Hippocampal formation (tissue), 2 donors: ENCODE results near the gene ROPN1L.
"Not testable (repeated sequence)": the region's sequence is repeated elsewhere in the genome, so short reads cannot be mapped to it uniquely, and the experiment has no call there.

Experiments
- DNase-seq, 2 donors: peaks; one replicate each; lab custom pipeline; 2025; lab: John Stamatoyannopoulos, UW

ROPN1L gene

DNA sequence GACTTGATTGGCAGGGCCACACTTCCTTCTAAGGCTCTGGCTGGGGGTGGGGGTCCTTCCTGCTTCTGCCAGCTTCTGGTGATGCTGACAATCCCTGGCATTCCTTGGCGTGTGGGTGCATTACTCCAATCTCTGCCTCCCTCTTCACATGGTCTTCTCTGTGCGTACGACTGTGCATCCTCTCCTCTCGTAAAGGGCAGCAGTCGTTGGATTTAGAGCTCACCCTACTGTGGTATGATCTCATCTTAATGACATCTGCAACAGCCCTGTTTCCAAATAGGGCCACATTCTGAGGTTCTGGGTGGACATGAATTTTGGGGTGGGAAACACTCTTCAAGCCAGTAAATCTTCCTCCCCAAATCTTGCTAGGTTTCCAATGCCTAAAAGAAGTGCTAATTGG, 36.8 kb downstream of the ROPN1L start:
- DNase-seq = no peak

DNA sequence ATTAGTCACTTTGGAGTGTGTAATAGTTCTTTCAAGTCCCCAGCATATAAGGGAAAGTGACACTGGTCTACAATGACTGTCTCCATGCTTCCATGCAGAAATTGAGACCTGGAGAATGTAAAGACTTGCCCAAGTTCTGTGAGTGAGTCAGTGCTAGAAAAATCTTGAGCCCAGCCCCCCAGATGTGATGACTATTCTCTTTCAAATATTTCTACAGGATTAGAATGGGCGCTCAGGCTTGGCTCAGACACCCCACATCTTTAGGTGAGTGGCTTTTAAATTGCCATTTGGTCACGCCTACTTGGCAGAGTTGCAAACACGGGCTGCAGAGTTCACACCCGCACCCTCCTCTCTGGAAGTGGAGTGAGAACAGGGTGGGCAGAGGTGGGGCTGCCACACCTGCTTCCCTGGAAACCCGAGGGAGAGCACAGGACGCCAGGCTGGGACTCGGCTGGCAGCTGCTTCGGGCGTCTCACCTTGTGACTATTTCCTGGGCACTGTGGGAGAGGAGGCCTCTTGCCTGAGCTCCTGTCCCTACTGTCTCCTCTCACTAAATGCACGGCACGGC, 37.6 kb downstream of the ROPN1L start:
- DNase-seq = no peak

DNA sequence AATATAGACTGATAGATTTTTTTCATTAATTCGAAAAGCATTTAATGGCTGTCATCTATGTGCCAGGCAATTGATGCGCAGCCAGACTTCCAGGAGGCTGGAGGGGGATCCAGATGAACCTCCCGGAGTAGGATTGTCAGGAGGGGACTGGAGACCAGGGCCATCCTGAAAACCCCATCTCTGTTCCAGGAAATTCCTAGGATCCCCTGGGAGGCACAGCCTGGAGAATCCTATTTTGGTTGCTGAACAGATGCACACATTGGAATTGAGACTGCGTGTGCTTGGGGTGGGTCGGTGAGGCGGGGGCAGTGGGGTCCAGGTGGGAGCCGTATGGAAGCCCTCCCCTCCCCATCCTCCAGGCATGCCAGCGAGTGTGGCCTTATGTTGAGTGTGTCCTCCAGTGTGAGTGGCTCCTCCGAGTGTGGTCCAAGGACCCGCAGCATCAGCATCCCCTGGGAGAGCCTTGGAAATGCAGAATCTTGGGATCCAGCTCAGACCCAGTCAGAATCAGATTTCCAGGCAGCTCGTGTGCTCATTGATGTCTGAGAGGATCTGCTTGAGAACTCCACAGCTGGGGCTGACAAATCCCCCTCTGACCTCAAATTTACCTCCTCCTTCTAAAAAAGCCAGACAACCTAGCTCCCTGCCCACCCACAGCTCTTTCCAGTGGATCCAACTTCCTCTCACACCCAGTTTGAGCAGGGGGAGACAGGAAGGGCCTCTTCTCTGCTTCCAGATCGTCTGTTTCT, 38.7 kb downstream of the ROPN1L start:
- DNase-seq = no peak

DNA sequence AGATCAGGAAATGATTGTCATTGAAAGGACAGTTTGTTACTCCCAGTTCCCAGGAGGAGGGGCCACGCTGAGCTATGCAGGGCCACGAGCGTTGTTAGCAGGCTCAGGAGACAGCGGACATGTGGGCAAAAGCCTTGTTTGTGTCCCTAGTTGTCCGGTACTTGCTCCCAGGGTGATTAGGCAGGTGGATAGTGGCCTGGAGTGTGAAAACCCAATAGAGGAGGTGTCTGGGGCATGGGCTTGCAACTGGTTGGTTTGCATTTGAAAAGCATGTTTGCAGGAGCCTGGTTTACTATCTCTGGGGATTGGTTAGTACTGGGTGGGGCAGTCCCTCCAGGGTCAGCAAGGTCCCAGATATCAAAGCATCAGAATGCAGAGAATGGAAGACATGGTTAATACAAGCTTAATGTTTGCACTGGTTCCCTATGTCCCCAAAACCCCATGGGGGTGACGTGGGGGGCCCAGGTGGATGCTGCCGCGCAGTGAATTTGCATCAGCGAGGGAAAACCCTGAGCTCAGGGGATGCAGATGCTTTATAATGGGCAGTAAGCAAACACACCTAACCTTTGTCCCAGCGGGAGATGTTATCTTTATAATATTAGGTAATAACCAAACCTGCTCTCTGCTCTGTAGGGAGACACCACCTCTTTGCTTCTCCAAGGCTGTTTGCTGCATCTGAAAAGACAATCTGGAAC, 39.7 kb downstream of the ROPN1L start:
- DNase-seq = no peak

DNA sequence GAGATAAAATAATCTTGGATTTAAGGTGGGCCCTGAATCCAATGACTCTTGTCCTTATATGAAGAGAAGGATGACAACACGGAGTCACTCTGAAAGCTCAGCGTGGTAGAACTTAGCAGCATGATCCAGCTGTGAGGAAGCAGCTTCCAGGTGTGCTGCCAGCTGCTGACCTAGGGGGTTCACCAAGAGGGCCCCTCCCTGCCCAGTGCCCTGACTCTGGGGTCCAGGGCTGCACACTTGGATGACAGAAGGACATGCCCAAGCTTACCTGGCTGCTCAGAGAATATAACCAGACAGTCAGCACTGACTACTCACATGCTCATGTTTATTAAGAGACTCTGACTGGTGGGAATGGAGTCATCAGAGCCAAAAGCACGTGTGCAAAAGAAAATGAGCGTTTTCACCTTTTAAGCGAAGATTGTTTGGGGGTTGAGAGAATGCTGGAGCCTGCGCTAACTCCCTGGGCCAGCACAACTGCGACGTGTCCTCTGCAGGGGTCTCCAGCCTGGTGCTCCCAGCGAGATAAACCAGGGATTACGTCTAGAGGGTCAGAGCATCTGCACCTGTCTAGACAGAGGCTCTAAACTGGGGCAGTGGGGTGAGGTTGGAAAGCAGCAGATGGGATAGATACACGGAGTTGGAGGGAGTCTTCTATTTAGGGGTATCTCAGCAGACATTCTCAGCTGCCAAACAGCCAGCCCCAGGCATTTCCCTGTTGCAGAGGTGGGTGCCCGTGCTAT, 41.3 kb downstream of the ROPN1L start:
- DNase-seq = no peak

DNA sequence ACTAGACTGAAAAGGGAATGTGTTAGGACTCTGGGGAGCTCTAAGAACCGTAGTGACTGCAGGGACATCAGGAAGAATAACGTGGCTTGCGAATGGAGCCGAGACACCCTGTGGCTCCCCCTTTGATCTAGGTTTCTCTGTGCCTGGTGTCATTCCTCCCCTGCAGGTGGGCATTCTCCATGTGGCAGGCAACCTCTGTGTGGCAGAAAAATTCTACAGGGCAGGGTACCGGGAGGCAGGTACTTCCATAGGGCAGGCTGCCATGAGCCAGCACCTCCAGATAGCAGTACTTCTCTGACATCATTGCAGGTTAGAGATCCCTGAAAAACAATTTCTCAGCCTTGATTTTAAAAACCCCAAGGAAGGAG, 43.1 kb downstream of the ROPN1L start:
- no peak for DNase-seq

DNA sequence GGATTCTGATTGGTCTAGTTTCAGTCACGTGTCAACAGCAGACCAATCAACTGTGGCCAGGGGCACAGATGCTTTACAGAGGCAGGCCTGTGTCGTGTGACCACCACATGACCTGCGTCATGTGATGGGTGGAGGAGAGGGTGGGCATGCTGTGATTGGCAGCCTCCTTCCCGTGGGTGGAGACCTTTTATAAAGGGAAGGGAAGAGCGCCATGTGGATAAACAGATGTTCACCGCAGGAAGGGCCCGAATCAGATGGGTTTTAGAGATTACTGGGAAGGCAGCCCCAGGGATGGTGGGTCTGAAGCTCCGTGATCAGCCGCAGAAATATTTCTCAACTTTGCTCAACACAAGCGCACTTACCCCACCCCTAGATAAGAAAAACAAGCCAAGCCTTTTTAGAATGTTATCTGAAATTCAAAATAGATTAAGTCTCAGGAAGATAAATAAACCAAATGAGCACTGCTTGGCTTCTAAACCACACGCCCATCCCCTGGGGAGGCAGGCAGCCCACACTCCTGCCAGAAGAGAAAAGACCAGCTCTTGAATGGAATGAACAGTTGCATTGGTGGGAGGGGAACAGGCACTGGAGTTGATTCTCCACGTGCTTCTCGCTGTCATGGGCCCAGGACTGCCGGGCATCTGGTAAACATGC, 43.6 kb downstream of the ROPN1L start:
- DNase-seq = no peak

DNA sequence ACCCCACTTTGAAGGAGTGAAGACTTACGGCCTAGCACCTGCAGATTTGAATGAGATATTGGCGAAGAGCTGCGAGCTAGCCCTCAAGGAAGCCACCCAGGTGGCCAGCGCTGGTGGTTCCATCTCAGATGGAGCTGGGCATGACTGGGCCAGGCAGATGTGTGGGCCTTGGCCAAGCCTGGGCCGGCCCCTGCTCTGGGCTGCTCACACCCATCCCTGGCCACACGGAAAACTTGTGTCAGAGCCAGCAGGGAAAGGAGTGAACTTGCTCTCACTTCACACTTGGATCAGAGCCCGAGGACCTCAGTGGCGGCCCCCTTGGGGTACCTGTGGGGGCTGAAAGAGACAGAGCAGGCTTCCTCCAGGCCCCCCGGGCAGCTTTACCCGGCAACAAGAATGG, 44.2 kb downstream of the ROPN1L start:
- DNase-seq = no peak

DNA sequence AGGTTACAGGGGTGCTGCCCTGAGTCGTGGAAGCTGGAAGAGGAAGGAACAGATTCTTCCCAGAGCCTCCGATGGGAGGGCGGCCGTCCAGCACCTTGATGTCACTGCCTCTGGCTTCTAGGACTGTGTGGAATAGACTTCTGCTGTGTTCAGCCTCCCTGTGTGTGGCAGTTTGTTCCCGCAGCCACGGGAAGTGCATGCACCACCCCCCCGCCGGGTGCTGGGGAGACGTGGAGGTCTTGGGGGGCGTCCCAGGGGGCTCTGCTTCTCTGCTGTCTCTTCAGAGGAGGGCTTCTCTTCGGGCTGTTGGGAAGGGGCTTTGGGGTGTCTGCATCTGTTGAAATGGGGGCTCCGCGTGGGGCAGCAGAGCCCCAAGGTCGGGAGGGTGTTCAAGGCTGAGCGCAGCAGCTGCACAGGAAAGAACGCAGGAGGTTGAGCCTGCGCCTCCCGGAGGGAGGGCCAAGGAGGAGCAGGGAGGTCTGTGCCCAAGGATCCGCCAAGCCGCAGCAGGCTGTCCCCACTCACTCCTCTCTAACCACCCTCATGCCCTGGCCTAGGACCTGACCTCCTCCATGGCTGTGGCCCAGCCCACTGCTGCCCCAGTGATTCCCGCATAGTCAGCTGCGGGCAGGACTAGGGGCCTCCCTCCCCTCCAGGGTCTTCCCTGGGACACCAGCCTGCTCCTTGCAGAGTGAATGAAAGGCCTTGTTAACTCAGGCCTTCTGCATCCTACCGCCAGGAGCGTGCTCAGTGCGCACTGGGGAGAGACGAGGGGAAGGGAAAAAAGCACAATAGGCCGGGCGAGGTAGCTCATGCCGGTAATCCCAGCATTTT, 45.0 kb downstream of the ROPN1L start:
- no peak for DNase-seq

DNA sequence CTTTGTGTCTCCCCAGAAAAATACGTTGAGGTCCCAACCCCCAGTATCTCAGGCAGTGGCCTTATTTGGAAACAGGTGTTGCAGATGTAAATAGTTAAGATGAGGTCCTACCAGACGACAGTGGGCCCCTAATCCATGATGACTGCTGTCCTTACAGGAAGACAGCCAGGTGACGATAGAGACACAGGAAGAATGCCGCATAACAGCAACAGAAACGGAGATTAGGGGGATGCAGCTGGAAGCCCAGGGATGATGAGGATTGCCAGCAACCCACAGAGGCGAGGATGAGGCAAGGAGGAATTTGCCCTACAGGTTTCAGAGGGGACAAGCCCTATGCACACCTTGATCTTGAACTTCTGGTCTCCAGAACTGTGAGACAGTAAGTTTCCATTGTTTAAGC, 46.5 kb downstream of the ROPN1L start:
- no peak for DNase-seq

DNA sequence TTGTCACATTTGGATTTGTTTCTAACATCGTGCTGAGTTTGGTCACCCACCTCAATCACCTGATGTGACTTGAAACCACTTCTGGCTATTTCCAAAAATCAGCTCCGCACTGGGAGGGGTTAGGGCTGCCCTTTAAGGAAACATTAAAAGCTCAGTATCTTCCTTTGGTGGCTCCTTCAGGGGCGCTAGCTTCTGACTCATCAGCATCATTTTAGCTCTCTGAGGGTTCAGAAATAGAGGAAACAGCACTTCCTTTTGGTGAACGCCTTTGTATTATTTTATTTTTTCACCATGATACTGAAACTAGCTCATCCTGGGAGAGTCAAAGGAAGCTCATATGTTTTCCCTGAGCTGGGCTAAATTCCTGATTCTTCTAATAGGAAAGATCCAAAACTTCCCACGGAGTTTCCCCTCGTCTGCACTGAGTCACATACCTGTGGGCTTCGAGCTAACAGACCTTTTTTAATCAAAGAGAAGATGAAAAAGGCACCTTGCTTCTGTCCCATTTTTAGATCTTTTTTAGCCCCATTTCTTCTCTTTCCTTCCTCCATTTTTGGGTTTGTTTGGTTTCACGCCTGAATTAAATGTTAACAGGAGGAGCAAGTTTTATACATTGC, 48.2 kb downstream of the ROPN1L start:
- DNase-seq = no peak

DNA sequence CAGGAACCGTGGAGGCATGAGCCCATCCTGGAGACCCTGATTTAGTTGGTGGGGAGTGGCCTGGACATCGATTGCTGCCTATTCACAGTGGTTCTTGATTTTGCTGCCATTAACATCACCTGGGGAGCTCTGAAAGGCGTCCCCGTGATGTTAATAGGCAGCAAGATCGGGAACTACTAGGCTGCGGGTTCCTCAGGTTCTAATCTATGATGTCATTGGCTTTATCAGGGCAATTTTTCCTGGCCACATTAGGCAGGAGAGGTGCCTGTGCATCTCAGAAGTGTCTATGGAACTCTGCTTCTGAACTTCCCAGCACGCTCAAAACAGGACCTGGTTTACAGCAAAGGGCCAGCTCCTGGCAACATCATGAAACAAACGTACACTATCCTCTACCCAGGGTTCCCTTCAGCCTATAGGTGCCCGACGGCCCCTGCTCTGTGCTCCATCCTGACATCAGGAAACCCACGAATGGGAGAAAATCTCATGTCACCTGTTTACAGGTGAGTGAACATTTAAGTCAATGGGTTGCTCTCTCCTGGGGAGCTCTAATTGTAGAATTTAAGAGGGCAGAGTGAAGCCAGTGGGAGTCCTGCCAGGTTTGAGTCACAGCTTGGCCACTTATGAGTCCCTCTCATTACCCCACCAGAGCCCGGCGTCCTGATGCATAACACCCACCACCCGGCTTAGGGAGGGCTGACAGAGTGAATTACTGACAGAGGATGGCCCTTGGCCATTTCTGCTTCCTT, 49.4 kb downstream of the ROPN1L start:
- DNase-seq = no peak

DNA sequence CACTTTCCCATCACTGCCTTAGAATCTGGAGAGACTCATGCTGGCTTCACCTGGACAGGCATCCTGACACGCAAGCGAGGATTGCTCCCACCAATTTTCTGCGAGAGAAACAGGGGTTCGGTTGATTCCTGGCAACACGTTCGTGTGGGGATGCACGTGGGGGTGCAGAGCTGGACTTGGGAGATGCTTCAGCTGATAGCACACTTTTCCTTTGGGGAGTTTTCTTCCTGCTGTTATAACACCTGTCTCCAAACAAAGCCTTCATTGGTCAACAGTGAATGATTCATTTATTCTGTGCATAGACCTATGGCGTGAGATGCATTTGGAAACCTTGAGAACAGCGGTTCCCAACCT, 50.0 kb downstream of the ROPN1L start:
- no peak for DNase-seq

DNA sequence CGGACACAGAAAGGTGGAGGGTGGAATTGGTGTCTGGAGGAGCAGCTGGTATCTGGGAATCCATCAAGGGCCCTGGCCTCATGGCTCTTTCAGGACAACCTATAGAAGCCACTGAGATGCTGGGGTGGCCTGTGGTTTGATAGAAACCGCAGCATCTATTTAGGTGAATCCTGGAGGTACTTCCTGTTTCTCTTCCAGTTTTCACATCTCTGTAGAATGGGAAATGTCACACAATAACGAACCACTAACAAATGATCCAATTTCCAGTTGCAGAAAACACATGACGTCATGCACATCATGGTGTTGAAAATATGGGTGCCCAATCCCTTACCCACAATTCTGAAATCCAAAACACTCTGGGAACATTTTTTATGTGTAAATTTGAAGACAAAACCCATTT, 52.2 kb downstream of the ROPN1L start:
- no peak for DNase-seq

DNA sequence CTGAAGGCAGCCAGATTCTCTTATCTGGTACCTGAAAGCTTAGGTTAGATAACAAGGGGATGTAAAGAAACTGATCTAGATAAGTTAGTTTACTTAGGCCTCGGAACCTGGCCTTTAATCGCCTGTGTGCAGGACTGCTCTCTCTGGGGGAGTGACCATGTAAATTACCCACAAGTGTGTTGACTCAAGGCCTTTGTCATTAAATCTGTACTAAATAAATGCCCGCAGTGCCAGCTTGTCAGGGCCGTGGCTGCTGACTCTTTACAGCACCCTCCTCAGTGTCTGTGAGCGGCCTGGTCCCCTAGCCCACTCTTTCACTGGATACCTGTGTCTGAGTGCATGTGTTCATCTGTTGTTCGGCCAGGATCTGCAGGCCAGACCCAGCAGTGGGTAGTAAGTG, 52.8 kb downstream of the ROPN1L start:
- not testable (repeated sequence) for DNase-seq

DNA sequence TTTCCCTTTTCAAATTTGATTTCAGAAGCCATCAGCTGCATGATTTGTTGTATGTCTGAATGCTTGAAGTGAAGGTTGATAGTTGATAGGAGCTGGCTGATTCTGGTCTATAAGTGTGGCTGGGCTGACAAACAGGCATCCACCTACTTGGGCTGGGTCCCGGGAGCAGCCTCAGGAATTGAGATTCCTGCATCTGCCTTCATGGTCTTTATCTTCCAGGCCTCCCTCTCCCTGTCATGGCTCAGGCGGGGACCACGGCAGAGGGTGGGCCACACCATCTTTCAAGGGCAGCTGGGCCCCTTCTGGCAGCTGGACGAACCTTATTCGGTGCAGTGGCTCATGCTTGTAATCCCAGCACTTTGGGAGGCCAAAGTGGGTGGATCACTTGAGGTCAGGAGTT, 55.9 kb downstream of the ROPN1L start:
- no peak for DNase-seq

DNA sequence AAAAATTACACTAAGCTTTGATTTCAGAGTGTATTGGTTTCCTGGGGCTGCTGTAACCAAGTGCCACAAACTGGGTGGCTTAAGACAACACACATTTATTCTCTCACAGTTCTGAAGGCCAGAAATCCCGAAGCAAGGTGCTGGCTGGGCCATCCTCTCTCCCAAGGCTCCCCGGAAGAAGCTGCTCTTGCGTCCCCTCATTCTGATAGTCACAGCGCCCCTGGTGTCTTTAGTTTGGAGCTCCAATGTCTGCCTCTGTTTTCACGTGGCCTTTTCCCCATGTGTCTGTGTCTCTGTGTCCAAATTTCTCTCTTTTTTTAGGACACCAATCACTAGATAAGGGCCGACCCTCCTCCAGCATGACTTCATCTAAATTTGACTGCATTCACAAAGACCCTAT, 56.7 kb downstream of the ROPN1L start:
- DNase-seq = no peak

DNA sequence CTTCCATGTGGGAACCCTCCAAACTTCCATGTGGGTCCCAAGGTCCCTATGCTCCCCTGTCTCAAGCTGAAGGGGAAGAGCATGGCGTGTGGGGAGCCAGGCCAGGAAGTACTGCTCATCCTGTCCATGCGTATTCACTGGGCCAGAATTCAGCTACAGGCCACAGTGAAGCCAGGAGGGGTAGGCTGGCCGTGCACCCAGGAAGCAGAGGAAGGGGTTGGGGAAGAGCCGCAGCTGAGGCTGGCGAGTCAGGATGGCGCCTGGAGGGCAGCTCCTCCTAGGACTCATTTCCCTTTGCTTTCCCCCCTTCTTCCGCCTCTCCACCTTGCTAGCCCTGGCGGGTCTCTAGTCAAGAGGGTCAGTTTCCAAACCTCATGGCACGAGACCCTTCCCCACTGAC, 57.4 kb downstream of the ROPN1L start:
- DNase-seq = no peak

DNA sequence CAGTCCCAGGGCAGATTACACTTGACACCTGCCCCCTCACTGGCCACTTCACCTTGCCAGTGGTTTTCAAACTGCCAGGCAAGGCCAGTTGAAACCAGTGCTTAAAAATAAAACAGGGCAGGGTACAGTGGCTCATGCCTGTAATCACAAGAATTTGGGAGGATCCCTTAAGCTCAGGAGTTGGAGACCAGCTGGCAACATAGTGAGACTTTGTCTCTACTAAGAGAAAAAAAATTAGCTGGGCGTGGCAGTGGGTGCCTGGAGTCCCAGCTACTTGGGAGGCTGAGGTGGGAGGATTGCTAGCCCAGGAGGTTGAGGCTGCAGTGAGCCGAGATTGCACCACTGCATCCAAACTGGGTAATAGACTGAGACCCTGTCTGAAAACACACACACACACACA, 58.1 kb downstream of the ROPN1L start:
- DNase-seq = no peak

DNA sequence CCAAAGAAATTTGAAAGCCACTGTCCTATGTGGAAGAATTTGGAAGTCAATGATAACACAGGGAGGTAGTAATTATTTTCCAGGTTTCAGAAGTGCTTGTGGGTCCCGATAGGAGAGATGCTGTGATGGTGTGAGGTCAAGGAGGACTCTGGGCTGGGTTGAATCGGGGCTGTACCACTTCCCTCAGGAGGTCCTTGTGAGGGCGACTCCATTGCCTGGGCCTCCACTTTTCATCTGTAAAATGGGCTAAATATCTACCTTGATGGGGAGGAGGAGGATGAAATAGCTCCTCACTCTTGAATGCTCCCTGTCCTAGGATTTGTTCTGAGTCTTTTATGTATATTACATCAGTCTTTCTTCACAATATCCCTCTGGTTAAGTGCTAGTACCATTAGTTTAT, 59.0 kb downstream of the ROPN1L start:
- no peak for DNase-seq
